Stimulated activated CD4-positive, alpha-beta T cell treated with anti-CD3 and anti-CD28 coated beads, Interleukin-4, amount 100 ng/mL, for 48 hours (primary cell): ENCODE results near the gene LIMA1.
"Not testable (repeated sequence)": the region's sequence is repeated elsewhere in the genome, so short reads cannot be mapped to it uniquely, and the experiment has no call there.

ENCODE experiments used
- DNase-seq, 2 donors: peaks; one replicate each; pipeline ENCODE4 v3.0.0-alpha.2; 2020; ENCODE audit warnings: low read depth in 2 of 2

The LIMA1 gene

DNA sequence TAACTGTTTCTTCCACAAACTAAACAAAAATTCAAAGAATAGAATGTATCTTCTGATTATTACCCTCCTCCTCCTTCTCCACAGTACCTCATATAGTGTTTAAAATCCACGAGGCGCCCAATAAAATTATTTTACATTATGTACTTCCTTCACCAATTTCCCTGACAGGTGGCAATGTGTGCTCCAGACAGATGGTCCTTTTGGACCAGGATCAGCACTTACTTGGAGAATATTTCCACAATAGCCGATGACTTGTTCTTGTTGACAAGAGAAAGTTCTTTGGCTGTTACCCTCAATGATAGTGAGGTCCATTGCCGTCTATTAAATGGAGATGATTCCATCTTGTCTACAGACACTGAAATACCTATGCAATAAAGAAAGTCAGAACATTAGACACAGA is 34.9 kb downstream of the LIMA1 start:
- no peak for DNase-seq

DNA sequence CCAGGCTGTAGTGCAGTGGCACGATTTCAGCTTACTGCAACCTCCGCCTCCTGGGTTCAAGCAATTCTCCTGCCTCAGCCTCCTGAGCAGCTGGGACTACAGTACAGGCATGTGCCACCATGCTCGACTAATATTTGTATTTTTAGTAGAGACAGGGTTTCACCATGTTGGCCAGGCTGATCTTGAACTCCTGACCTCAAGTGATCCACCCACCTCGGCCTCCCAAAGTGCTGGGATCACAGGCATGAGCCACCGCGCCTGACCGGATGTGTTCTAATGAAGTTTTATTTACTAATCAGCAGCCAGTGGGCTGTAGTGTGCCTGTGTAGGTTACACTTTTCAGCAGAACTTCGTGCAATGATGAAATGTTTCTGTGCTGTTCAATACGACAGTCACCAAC is 35.7 kb downstream of the LIMA1 start:
- DNase-seq: not testable (repeated sequence)

DNA sequence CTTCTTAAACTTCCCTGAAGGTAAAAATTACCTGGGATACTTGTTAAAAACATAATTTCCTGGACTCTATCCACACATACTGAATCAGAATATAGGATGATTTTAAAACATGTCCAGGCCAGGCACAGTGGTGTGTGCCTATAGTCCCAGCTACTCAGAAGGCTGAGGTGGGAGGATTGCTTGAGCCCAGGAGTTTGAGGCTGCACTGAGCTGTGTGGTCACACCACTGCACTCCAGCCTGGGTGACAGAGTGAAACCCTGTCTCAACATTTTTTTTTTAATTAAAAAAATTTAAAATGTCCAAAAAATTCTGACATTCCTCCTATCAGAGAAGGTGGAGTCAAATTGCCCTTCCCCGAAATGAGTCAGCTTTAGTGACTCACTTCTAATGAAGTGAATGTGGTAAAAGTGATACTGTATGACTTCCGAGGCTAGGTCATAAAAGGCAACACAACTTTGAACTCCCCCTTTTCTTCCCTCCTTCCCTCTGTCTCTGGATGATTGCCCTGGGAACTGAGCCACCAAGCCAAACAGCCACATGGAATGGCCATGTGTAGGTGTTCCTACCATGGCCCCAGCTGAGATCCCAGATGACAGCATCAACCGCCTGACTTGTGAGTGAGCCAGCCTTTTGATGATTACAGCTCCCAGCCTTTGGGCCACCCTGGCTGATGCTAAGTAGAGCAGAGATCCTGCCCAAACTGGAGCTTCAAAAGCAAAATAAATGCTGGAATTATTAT is 36.3 kb downstream of the LIMA1 start:
- peak in 1 of 2 donors; percentile 47 for DNase-seq

DNA sequence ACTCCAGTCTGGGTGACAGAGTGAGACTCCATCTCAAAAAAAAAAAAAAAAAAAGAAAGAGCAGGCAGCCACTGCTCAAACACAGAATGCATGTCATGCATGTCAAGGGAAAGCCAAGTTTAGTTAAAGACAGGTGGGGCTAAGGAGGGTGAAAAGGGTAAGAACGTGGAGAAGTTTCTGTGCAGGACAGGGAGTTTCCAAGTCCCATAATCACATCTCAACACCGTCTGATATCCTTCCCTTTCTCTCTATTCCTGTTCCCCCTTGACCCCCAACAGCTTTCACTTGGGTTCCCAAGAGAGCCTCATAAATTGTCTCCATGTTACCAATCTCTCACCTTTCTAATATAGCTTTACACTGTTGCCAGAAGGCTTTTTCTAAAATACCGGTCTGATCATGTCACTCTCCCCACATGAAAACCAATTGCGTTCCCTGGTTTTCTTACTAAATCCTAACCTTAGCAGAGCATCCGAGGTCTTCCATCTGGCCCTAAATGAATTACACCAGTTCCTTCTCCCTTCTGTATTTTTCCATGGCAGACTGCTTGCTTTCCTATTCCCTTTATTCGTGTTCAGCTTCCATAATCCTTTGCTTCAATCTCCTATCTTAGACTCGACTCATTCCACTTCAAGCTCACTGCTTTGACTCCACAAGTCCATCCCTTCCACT is 37.0 kb downstream of the LIMA1 start:
- DNase-seq: no peak

DNA sequence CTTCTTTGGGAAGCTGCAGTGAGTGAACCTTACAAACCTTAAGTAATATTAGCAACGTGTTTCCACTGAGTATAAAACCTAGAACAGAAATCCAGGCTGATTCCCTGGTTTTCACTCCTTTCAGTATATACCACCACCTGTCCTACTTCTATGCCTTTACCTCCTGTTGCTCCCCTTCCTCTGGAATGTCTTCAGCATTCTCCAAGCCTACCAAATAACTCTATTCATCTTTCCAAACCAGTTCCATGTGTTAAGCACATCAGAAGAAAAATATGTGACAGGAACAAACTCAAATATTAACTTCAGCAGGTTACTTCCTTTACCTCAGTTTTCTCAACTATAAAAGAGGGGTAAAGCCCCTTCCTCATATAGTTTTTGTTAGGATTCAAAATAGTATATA is 39.8 kb downstream of the LIMA1 start:
- DNase-seq: no peak

DNA sequence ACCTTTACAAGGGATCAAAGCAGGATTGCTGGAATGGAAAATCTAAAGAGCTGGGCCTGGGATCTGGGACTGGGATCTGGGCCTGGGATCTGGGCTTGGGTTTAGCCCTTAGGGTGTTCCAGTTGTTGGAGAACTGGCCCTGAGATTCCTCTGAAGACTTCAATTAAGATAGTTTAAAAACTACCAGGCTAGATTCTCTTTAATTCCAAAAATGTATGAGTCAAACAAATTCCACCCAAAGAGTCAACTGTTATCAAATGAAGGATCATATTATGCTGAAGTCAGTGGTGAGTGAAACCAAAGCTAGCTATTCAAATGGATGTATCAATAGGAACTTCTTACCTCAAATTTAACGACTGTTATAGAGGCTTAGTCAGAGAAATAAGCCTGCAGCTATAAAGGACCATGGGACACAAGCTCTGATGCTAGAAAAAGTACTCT is 40.5 kb downstream of the LIMA1 start:
- no peak for DNase-seq

DNA sequence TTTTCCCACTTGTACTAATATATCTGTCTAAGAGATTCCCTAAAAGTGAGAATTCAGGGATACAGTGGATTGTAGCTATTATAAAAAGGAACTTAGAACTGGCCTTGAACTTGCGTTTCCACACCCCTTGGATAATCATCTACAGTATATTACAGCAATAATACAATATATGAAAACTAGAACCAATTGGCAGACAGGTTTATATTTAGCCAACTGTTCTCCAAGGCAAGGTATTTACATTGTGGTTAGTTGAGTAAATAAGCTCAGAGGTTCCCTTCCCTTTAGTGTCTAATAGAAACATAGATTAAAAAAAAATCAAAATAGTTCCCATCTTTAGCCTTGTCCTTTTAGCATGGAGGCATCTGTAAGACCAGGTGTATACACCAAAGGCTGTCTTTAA is 42.1 kb downstream of the LIMA1 start:
- no peak for DNase-seq

DNA sequence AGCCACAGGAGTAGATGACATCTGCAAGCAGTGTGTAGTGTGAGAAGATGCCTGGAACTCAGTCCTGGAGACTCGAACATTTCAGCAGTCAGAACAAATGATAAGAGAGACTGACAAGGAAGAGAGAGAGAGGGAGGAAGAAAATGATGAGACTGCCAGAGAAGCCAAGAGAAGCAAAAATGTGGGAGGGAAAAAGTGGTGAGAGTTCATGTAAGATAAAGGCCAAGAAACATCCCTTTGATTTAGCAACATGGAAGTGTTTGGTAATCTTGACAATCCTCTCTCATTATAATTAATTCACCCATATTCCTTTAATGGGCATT is 42.6 kb downstream of the LIMA1 start:
- DNase-seq: no peak

DNA sequence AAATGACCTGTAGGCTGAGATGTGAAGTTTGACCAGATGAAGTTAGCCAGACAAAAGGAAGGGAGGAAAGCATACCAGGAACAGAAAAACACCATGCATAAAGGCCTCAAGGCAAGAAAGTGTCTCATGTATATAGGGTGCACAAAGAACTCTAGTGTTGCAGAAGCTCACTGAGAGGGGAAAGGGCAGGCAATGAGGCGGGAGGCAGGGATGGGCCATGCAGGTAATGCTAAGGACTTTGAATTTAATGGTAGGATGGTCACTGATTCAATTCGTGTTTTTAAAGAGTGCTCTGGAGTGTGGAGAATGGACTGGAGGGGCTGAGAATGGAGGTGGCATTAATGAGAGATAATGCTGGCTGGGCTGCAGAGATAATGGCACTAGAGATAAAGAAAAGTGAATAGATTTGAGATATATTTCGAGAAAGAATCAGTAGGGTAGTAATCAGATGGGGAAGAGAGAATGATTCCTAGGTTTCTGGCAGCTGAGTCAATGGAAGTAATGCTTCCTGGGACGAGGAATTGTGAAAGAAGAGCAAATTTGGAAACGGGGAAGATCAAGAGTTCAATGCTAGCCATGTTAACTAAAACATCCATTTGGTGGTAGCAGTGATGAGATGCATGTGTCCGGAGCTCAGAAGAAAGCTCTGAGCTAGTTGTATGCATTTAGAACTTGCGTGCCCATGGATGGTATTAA is 43.1 kb downstream of the LIMA1 start:
- no peak for DNase-seq

DNA sequence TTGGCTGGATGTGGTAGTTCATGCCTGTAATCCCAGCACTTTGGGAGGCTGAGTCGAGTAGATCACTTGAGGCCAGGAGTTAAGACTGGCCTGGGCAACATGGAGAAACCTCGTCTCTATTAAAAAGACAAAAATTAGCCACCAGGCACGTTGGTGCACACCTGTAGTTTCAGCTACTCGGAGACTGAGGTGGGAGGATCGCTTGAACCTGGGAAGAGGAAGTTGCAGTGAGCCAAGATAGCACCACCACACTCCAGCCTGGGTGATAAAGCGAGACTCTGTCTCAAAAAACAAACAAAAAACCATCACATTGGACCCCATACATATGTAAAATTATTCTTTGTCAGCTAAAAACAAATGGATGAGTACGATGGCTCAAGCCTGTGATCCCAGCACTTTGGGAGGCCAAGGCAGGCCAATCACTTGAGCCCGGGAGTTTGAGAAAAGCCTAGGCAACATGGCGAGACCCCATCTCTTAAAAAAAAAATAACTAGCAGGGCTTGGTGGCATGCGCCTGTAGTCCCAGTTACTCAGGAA is 43.9 kb downstream of the LIMA1 start:
- no peak for DNase-seq

DNA sequence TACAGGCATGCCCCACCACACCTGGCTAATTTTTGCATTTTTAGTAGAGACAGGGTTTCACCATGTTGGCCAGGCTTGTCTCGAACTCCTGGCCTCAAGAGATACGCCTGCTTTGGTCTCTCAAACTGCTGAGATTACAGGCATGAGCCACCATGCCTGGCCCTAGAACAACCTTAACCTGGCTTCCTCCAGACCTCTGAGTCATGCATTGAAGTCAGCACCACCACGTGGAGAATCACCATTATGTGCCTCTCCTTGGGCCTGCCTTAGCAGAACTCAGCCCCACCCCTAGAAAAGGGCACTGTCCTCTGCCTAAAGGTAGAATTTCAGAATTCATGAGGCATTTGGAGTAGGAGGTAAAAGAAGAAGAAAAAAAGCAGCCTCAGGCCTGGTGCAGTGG is 49.0 kb downstream of the LIMA1 start:
- no peak for DNase-seq

DNA sequence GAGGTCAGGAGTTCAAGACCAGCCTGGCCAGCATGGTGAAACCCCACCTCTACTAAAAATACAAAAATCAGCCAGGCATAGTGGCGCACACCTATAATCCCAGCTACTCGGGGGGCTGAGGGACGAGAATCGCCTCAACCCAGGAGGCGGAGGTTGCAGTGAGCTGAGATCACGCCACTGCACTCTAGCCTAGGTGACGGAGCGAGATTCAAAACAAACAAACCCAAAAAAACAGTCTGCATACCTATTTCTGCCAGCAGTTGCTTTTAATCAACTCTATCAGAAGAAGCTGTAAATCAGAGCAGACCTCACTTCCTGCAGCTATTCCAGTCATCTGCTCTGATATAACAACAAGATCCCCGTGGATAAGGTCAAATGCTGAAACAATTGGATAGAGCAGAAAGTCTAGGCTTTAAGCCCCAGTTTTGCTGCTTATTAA is 50.5 kb downstream of the LIMA1 start:
- no peak for DNase-seq

DNA sequence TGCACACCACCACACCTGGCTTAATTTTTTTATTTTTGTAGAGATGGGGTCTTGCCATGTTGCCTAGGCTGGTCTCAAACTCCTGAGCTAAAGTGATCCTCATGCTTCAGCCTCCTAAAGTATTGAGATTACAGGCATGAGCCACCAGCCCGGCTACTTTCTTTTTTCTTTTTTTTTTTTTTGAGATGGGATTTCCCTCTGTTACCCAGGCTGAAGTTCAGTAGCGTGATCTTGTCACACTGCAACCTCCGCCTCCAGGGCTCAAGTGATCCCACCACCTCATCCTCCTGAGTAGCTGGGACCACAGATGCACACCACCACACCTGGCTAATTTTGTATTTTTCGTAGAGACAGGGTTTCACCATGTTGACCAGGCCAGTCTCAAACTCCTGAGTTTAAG is 51.1 kb downstream of the LIMA1 start:
- DNase-seq: no peak

DNA sequence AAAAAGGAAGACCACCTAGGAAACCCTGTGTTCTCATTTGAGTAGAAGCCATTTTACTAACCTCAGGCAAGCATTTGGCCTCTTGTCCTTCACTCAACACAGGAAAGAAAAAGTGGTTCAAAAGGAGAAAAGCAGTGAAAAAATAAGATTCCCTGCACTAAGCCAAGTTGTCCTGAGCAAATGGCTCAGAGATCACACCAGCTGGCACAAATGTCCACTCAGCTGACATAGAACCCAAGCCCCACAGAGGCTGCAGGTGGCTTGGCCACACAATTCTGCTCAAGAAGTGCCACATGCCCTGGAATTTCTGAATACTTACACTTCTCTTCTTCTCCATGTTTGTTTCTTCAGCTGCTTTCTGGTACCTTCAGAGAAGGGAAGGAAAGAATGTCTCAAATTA is 52.0 kb downstream of the LIMA1 start:
- no peak for DNase-seq

DNA sequence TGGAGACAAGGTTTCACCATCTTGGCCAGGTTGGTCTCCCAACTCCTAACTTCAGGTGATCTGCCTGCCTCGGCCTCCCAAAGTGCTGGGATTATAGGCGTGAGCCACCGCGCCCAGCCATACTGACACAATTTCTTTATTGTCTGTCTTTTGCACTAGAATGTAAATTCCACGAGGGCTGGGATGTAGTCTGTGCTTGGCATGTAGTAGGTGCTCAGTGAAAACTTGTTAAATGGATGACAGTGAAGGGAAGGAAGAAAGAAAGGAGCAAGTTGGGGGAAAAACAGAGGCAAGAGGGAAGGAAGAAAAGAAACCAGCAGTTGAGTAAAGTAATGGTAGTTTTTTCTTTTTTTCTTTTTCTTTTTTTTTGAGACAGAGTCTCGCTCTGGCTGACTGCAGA is 53.1 kb downstream of the LIMA1 start:
- DNase-seq: no peak

DNA sequence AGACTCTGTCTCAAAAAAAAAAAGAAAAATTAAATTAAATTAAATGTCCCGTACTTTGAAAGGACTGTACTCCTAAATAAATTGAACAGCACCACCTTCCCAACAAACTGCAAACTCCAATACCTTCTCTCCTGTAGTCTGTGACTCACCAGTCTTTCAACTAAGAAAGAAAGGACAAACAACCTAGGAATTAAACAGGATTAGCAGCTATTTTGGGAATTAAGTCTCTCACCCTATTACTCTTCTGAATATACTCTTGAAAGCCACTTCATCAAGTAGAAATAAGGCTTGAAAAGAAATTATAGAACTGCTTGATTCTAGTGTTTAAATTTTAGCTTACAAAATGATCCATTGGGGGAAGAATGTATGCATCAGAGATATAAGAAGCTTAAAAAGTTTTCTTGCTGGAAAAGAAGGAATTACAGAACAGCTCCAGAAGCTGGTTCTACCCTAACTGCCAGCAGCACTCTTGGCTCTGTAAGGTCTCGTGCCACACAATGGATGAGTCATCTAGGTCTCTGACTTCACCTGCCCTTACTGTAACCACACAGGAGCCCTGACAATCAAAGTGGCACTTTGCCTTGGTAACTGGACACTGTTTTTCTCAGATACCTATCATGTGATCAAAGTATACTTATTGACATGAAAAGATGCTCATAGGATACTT is 59.2 kb downstream of the LIMA1 start:
- no peak for DNase-seq

DNA sequence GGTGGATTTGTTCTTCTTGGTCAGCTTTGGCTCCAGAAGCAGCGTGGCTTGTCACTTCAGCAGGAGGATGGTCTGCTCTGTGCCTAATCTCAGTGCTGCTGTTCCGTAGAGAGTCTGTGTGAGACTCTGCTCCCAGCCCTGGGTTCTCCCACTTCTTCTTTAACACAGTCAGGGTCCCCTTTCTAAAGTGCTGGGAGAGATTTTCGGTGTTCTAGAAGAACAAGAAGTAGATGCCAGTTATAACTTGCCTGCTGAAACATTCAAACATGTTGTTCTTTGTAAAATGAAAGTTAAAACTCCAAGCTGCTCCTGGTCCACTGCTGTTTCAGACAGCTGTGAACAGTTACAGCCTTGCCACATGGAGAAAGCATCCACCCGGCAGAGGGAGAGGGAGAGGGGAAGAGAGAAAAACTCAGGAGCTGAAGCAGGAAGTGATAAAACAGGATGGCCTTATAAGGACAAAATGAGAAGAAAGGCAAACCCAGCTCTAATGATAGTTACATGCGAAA is 61.0 kb downstream of the LIMA1 start:
- no peak for DNase-seq

DNA sequence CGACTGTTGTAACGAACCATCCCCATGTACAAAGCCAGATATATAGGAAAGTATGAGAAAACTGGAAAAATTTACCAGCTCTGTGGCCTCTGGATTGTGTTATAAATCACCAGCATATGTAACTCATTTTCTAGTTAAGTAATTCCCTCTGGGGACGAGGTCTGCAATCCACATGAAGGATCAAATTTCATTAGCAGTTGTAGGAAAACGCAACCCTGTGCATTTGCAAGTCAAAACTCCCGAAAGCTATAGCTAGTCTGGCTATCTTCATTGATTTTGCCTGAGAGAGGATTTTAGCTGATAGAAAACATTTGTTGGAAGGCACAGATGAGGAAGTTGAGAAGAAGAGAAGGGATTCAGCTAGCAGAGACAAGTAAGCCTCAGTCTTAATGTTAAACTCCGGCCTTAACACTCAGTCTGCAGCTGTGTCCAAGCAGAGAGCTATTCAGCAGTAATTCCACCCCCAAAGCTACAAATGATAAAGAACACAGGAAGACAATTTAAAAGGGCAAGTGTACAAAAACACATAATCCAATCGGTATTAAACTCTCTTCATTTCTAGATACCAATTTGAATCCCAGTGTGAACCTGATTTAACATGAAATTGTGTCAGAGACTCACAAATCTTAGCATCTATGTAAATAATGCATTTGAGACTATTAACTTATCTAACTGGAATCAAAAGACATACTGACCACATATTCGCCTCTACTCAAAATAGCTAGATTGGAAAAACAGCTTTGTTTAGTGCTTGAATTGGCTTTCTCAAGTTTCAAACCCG is 61.9 kb downstream of the LIMA1 start:
- DNase-seq: no peak

DNA sequence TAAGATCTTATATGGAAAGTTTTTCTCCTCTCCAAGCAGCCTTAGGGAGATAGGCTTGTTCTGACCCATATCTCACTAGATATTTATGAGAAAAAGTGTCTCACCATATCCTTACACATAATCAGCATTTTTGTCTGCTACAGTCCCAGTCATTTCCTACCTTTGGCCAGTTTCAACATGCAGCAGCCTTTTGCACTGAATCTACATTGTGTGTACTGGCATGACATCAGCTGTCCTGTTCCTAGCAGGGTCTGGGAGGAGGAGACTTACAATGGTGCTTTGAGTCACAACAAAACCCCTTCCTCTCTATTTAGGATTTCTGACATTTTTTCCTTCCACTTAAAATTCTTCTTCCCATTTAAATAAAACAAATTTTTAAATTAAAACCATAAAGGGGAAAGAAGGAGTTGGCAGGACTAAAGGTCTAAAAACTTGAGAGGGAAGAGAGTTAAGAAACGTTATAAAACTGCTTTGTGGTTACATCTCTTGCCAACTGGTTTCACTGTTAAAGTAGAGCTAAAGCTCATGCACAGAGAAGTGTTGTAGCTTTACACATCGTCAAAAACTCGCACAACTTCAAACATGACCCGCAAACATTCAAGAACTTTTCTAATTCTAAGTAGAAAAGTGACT is 62.8 kb downstream of the LIMA1 start:
- DNase-seq: peak in 1 of 2 donors; percentile 47

DNA sequence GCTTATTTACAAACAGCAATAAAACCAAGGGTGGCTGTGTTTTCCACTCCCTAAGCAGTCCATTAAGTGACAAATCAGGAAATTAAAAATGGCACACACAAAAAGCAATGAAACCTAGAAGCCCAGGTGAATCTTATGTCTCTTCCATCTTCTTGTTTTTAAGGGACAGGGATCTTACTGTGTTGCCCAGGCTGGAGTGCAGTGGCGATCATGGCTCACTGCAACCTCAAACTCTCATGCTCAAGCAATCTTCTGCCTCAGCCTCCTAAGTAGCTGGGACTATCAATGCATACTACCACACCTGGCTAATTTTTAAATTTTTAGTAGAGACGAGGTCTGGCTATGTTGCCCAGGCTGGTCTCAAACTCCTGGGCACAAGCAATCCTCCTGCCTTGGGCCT is 63.8 kb downstream of the LIMA1 start:
- no peak for DNase-seq

DNA sequence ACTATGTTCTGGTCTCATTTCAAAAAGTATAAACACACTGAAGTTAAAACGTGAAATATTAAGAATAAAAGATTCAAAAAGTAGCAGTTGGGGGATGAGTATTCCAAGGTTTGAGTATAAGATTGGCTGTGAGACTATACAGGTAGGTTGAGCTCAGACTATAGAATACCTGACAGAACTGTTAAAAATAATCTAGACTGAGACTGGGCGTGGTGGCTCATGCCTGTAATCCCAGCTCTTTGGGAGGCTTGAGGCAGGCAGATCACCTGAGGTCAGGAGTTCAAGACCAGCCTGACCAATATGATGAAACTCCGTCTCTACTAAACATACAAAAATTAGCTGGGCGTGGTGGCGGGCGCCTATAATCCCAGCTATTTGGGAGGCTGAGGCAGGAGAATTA is 64.3 kb downstream of the LIMA1 start:
- DNase-seq: not testable (repeated sequence)
